H9 (cell line): ENCODE results near the gene KCNN2. TPM values are rescaled to one million over a fixed set of nuclear protein-coding genes. Genes with fewer than 3 reads are reported as not detected.
"Not testable (repeated sequence)": the region's sequence is repeated elsewhere in the genome, so short reads cannot be mapped to it uniquely, and the experiment has no call there.

ENCODE experiments used
- DNase-seq: peaks from one replicate; pipeline ENCODE4 v3.0.0-alpha.2; 2017
- H2AFZ ChIP-seq: one replicate; pipeline ENCODE4 v1.6.1; 2013; ENCODE audit warnings: mild to moderate bottlenecking, low read length, control low read depth, moderate library complexity
- H2AK5ac ChIP-seq: 2 replicates; pipeline ENCODE4 v1.6.1; 2013; ENCODE audit warnings: low read length, control low read depth, mixed read lengths; ENCODE audit not compliant: insufficient read length
- H2BK120ac ChIP-seq: one replicate; pipeline ENCODE4 v1.6.1; 2013; ENCODE audit warnings: low read depth, mild to moderate bottlenecking, low read length, control low read depth, inconsistent platforms; ENCODE audit not compliant: poor library complexity, severe bottlenecking
- H2BK12ac ChIP-seq: 2 replicates; pipeline ENCODE4 v1.6.1; 2013; ENCODE audit warnings: low read length, control low read depth, mixed read lengths, low read depth; ENCODE audit not compliant: insufficient read length
- H2BK15ac ChIP-seq: 2 replicates; pipeline ENCODE4 v1.6.1; 2013; ENCODE audit warnings: low read depth, low read length, control low read depth
- H2BK20ac ChIP-seq: one replicate; pipeline ENCODE4 v1.6.1; 2013; ENCODE audit warnings: low read depth, mild to moderate bottlenecking, low read length, control low read depth, inconsistent platforms; ENCODE audit not compliant: poor library complexity, severe bottlenecking
- H2BK5ac ChIP-seq: 2 replicates; pipeline ENCODE4 v1.6.1; 2013; ENCODE audit warnings: low read length, control low read depth, mixed read lengths; ENCODE audit not compliant: insufficient read length
- H3K14ac ChIP-seq: 2 replicates; pipeline ENCODE4 v1.6.1; 2013; ENCODE audit warnings: low read length, control low read depth; ENCODE audit not compliant: insufficient read depth
- H3K18ac ChIP-seq: 2 replicates; pipeline ENCODE4 v1.6.1; 2013; ENCODE audit warnings: low read depth, mild to moderate bottlenecking, mixed read lengths, low read length, control low read depth; ENCODE audit not compliant: insufficient read length
- H3K23ac ChIP-seq: 2 replicates; pipeline ENCODE4 v1.6.1; 2013; ENCODE audit warnings: low read length, control low read depth, mixed read lengths, low read depth; ENCODE audit not compliant: insufficient read length
- H3K23me2 ChIP-seq: 2 replicates; pipeline ENCODE4 v1.6.1; 2013; ENCODE audit warnings: low read depth, mild to moderate bottlenecking, mixed read lengths, low read length, control low read depth; ENCODE audit not compliant: insufficient read length, poor library complexity, severe bottlenecking
- H3K27ac ChIP-seq: 2 replicates; pipeline ENCODE4 v1.5.1; 2013; ENCODE audit warnings: low read length, control low read depth, mixed read lengths, low read depth; ENCODE audit not compliant: insufficient read length
- H3K27me3 ChIP-seq: 2 replicates; pipeline ENCODE4 v1.6.1; 2013; ENCODE audit warnings: low read length, control low read depth, inconsistent platforms; ENCODE audit not compliant: insufficient read depth
- H3K4ac ChIP-seq: 2 replicates; pipeline ENCODE4 v1.6.1; 2013; ENCODE audit warnings: low read depth, mild to moderate bottlenecking, control low read depth, inconsistent platforms, low read length, moderate library complexity
- H3K4me1 ChIP-seq: 2 replicates; pipeline ENCODE4 v1.6.1; 2013; ENCODE audit warnings: low read length, control low read depth, inconsistent platforms; ENCODE audit not compliant: insufficient read depth
- H3K4me2 ChIP-seq: 2 replicates; pipeline ENCODE4 v1.6.1; 2013; ENCODE audit warnings: low read length, control low read depth, mixed read lengths; ENCODE audit not compliant: insufficient read length, insufficient read depth
- H3K56ac ChIP-seq: 2 replicates; pipeline ENCODE4 v1.6.1; 2013; ENCODE audit warnings: low read depth, mild to moderate bottlenecking, mixed read lengths, low read length, control low read depth; ENCODE audit not compliant: insufficient read length
- H3K79me1 ChIP-seq: 2 replicates; pipeline ENCODE4 v1.6.1; 2013; ENCODE audit warnings: low read depth, mild to moderate bottlenecking, moderate library complexity, low read length, control low read depth, inconsistent platforms; ENCODE audit not compliant: insufficient read depth, poor library complexity, severe bottlenecking
- H3K79me2 ChIP-seq: 2 replicates; pipeline ENCODE4 v1.6.1; 2013; ENCODE audit warnings: low read length, control low read depth, inconsistent platforms; ENCODE audit not compliant: insufficient read depth
- H3K9ac ChIP-seq: 2 replicates; pipeline ENCODE4 v1.6.1; 2013; ENCODE audit warnings: low read length, control low read depth, mixed read lengths; ENCODE audit not compliant: insufficient read length; ENCODE audit errors: extremely low read depth
- H3K9me3 ChIP-seq: one replicate; pipeline ENCODE4 v1.6.1; 2013; ENCODE audit warnings: low read depth, low read length, inconsistent platforms; ENCODE audit not compliant: control insufficient read depth
- H3T11ph ChIP-seq: one replicate; pipeline ENCODE4 v1.6.1; 2013; ENCODE audit warnings: mild to moderate bottlenecking, low read length, control low read depth, inconsistent platforms
- H4K20me1 ChIP-seq: one replicate; pipeline ENCODE4 v1.6.1; 2013; ENCODE audit not compliant: control insufficient read depth, insufficient read length, insufficient read depth
- H4K5ac ChIP-seq: 2 replicates; pipeline ENCODE4 v1.6.1; 2013; ENCODE audit warnings: low read depth, mild to moderate bottlenecking, mixed read lengths, low read length, control low read depth; ENCODE audit not compliant: insufficient read length
- H4K8ac ChIP-seq: replicated peaks from 2 replicates; pipeline ENCODE4 v1.6.1; 2013; ENCODE audit warnings: low read length, control low read depth, mixed read lengths, low read depth; ENCODE audit not compliant: insufficient read length
- H4K91ac ChIP-seq: 2 replicates; pipeline ENCODE4 v1.6.1; 2013; ENCODE audit warnings: low read depth, mild to moderate bottlenecking, moderate library complexity, mixed read lengths, low read length, control low read depth; ENCODE audit not compliant: insufficient read length
- H3K27ac Mint-ChIP-seq, 3 experiments: 2 replicates in 2 of 3; 3 replicates in 1 of 3; pipeline ENCODE4 v1.8.0; 2020 to 2021; ENCODE audit warnings: mixed read lengths in 3 of 3, mild to moderate bottlenecking in 1 of 3, moderate library complexity in 1 of 3
- H3K27me3 Mint-ChIP-seq: 2 replicates; pipeline ENCODE4 v1.8.0; 2021; ENCODE audit warnings: low read depth, mild to moderate bottlenecking, moderate library complexity, mixed read lengths
- H3K36me3 Mint-ChIP-seq, 3 experiments: 2 replicates in 2 of 3; 3 replicates in 1 of 3; pipeline ENCODE4 v1.8.0; 2020 to 2021; ENCODE audit warnings: low read depth in 3 of 3, mixed read lengths in 3 of 3; ENCODE audit not compliant: insufficient read depth in 1 of 3
- H3K4me1 Mint-ChIP-seq, 2 experiments: 2 replicates each; pipeline ENCODE4 v1.8.0; 2020; ENCODE audit warnings: mixed read lengths in 2 of 2
- H3K4me3 Mint-ChIP-seq, 2 experiments: 2 replicates in 1 of 2; 3 replicates in 1 of 2; pipeline ENCODE4 v1.8.0; 2020 to 2021; ENCODE audit warnings: mild to moderate bottlenecking in 2 of 2, mixed read lengths in 2 of 2, moderate library complexity in 1 of 2
- H3K9me3 Mint-ChIP-seq, 2 experiments: 2 replicates in 1 of 2; 3 replicates in 1 of 2; pipeline ENCODE4 v1.8.0; 2020; ENCODE audit warnings: mild to moderate bottlenecking in 2 of 2, mixed read lengths in 2 of 2, moderate library complexity in 1 of 2
- WGBS: extraction: QIAGEN DNeasy Blood & Tissue Kit; methylation state at CpG from one replicate; pipeline ENCODE4 v1.1.7; 2013; ENCODE audit warnings: missing lambda C conversion rate, low lambda C conversion rate, mixed read lengths; ENCODE audit not compliant: insufficient read length; ENCODE audit errors: extremely low coverage; 5-methylcytosine and 5-hydroxymethylcytosine counted together
- total RNA-seq: library from RNA; stranded (reverse); gene quantifications from 2 replicates; pipeline ENCODE4 v1.2.1, GENCODE V29; 2021
- TF ChIP-seq, protein P1 (sequence below): fragments of 200-600 bp; sonication (generic); conservative IDR thresholded peaks from 3 replicates; pipeline ENCODE4 v1.8.0; 2021; ENCODE audit warnings: antibody characterized with exemption, mild to moderate bottlenecking

KCNN2 gene
- total RNA-seq, 1 experiment from 2014 or later: 21.0 TPM

DNA sequence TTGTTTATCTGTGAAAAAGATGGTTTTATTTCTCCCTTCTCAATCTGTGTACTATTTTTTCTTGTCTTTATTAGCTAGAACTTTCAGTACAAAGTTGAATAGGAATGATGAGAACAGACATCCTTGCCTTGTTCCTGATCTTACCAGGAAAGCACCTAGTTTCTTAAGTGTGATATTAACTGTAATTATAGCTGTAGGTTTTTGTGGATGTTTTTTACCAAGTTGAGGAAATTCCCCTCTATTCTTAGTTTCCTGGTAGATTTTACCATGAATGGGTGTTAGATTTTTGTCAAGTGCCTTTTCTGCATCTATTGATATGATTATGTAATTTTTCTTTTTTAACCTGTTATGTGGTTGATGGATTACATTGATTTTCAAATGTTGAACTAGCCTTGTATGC, 68.7 kb downstream of the KCNN2 start:
- TF ChIP-seq, protein P1, sequence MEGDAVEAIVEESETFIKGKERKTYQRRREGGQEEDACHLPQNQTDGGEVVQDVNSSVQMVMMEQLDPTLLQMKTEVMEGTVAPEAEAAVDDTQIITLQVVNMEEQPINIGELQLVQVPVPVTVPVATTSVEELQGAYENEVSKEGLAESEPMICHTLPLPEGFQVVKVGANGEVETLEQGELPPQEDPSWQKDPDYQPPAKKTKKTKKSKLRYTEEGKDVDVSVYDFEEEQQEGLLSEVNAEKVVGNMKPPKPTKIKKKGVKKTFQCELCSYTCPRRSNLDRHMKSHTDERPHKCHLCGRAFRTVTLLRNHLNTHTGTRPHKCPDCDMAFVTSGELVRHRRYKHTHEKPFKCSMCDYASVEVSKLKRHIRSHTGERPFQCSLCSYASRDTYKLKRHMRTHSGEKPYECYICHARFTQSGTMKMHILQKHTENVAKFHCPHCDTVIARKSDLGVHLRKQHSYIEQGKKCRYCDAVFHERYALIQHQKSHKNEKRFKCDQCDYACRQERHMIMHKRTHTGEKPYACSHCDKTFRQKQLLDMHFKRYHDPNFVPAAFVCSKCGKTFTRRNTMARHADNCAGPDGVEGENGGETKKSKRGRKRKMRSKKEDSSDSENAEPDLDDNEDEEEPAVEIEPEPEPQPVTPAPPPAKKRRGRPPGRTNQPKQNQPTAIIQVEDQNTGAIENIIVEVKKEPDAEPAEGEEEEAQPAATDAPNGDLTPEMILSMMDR: no peak

DNA sequence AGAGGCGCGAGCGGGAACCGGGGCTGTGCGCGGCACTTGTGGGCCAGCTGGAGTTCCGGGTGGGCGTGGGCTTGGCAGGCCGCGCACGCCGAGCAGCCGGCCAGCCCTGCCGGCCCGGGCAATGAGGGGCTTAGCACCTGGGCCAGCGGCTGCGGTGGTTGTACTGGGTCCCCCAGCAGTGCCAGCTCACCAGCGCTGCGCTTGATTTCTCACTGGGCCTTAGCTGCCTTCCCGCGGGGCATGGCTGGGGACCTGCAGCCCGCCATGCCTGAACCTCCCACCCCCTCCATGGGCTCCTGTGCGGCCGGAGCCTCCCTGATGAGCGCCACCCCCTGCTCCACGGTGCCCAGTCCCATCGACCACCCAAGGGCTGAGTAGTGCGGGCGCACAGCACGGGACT, 70.8 kb downstream of the KCNN2 start:
- H3T11ph ChIP-seq, H3K9me3 ChIP-seq, H3K23ac ChIP-seq, H2BK15ac ChIP-seq, H4K91ac ChIP-seq, H2AFZ ChIP-seq, H4K8ac ChIP-seq, H2AK5ac ChIP-seq, H3K4me2 ChIP-seq, H3K4me3 Mint-ChIP-seq, H3K79me2 ChIP-seq, H2BK120ac ChIP-seq, H3K27me3 ChIP-seq, H3K4ac ChIP-seq, H3K27me3 Mint-ChIP-seq, H3K14ac ChIP-seq, H3K79me1 ChIP-seq, H3K27ac Mint-ChIP-seq, H4K5ac ChIP-seq, DNase-seq, H3K56ac ChIP-seq, H2BK12ac ChIP-seq, H4K20me1 ChIP-seq, H3K4me1 ChIP-seq, H3K18ac ChIP-seq, H3K23me2 ChIP-seq, H3K9ac ChIP-seq, H3K27ac ChIP-seq, H2BK20ac ChIP-seq, H2BK5ac ChIP-seq: not testable (repeated sequence)
- WGBS: no CpG with 5 or more reads among the region's 30 CpGs
- H3K4me1 Mint-ChIP-seq: peaks cover 33 to 40% of the 10 kb centered on the region in 2 experiments
- peaks cover 5 to 25% (median 23%) of the 10 kb centered on the region in 3 experiments for H3K36me3 Mint-ChIP-seq
- peaks cover 14 to 18% of the 10 kb centered on the region in 2 experiments for H3K9me3 Mint-ChIP-seq

More for the DNA sequence above, 68.7 kb downstream of the KCNN2 start:
- no peak overlapping the region for H3K14ac ChIP-seq
- H3K9ac ChIP-seq: no peak overlapping the region
- H3K9me3 Mint-ChIP-seq: peaks cover 14 to 20% of the 10 kb centered on the region in 2 experiments
- H3K23me2 ChIP-seq: no peaks in the 10 kb centered on the region
- no peak overlapping the region for H3K27ac Mint-ChIP-seq
- no peak overlapping the region for H2BK12ac ChIP-seq
- no peak overlapping the region for H2AFZ ChIP-seq
- H2AK5ac ChIP-seq: no peak overlapping the region
- H3K4me2 ChIP-seq: no peak overlapping the region
- H2BK120ac ChIP-seq: no peak overlapping the region
- no peaks in the 10 kb centered on the region for H4K20me1 ChIP-seq
- H3K4me1 ChIP-seq: peaks cover 4% of the 10 kb centered on the region; the same call in 1 of the 2 replicates
- peaks cover 5 to 30% (median 23%) of the 10 kb centered on the region in 3 experiments for H3K36me3 Mint-ChIP-seq
- H3K4ac ChIP-seq: no peak overlapping the region
- no peak overlapping the region for H3K56ac ChIP-seq
- H3K79me2 ChIP-seq: no peaks in the 10 kb centered on the region; the same call in 1 of the 2 replicates
- DNase-seq: no peak
- H3T11ph ChIP-seq: no peak overlapping the region
- H3K23ac ChIP-seq: no peak overlapping the region
- H3K4me1 Mint-ChIP-seq: peaks cover 19 to 24% of the 10 kb centered on the region in 2 experiments
- no peaks in the 10 kb centered on the region for H3K27me3 ChIP-seq
- no peaks in the 10 kb centered on the region for H3K79me1 ChIP-seq
- no peak overlapping the region for H4K8ac ChIP-seq
- no peak overlapping the region for H3K27ac ChIP-seq
- no peak overlapping the region for H3K18ac ChIP-seq
- no peak overlapping the region for H4K5ac ChIP-seq
- H2BK20ac ChIP-seq: no peak overlapping the region
- H3K9me3 ChIP-seq: no peaks in the 10 kb centered on the region
- H3K27me3 Mint-ChIP-seq: no peaks in the 10 kb centered on the region
- H4K91ac ChIP-seq: no peak overlapping the region
- H3K4me3 Mint-ChIP-seq: no peak overlapping the region
- H2BK15ac ChIP-seq: no peak overlapping the region
- H2BK5ac ChIP-seq: no peak overlapping the region
